GM19455 (cell line): Measurements from ENCODE around the gene BMP8B.

ENCODE experiments used
- ATAC-seq: cut with Tn5 transposase; IDR thresholded peaks from one replicate; pipeline ENCODE4 v1.9.1; 2021; ENCODE audit not compliant: unreplicated experiment

BMP8B gene

GRCh38 chr1:39727932-39728317 lies 60.7 kb downstream of the BMP8B start:
- ATAC-seq = no peak

GRCh38 chr1:39727221-39727931 lies 61.3 kb downstream of the BMP8B start:
- no peak for ATAC-seq

- ATAC-seq = no peak
Observed at GRCh38 chr1:39726600-39726999, 62.1 kb downstream of the BMP8B start.

DNA sequence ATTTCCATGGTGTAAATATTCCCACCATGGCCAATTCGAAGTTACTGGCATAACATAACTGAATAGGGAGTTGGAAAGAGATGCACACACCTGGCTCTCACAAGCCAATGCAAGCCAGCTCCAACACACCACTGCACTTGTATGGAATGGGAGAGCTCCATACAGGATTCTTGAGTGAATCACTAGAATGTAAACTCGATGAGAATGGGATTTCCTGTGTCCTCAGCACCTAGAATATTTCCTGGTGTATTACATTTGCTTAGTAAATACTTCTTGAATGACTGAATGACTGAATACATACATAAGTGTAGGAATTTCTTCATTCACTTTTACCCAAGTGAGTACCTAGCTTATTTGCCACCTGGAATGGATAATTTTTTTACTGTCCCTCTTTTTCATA lies 66.2 kb downstream of the BMP8B start:
- no peak for ATAC-seq

GRCh38 chr1:39721664-39722063 lies 67.0 kb downstream of the BMP8B start:
- no peak for ATAC-seq

- ATAC-seq = no peak
Observed at GRCh38 chr1:39720094-39720999, 68.3 kb downstream of the BMP8B start.

DNA sequence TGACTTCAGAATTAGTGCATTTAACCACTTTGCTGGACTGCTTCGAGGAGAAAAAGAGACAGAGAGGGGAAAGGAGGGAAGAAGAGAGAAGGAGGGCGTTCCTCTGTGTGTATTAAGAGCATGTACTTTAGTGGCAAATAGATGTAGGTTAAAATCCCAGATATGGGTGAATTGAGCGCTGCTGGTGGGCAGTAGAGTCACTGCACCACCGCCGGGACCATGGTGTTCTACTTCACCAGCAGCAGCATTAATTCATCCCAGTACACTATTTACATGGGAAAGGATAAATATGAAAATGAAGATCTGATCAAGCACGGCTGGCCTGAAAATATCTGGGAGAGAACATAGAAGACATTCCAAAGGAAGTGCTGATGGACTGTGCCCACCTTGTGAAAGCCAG lies 70.9 kb downstream of the BMP8B start:
- ATAC-seq = no peak

- ATAC-seq = no peak
Observed at GRCh38 chr1:39713557-39713956, 75.1 kb downstream of the BMP8B start.

GRCh38 chr1:39711966-39712340 lies 76.7 kb downstream of the BMP8B start:
- no peak for ATAC-seq

GRCh38 chr1:39711104-39711965 lies 77.3 kb downstream of the BMP8B start:
- no peak for ATAC-seq

- no peak for ATAC-seq
Observed at GRCh38 chr1:39707506-39707905, 81.2 kb downstream of the BMP8B start.
